H1 (cell line): ENCODE results near the gene IL21R.

Source experiments
- CREB1 ChIP-seq: IDR thresholded peaks from 2 replicates; pipeline ENCODE4 v1.6.1; 2012; ENCODE audit warnings: inconsistent platforms
- CTCF ChIP-seq, 3 experiments: IDR thresholded peaks; 1 replicate in 2 of 3; 2 replicates in 1 of 3; pipeline versions ENCODE4 v1.5.1 to v1.6.1; 2011; ENCODE audit warnings: low read length in 3 of 3, mild to moderate bottlenecking in 3 of 3, inconsistent platforms in 2 of 3, low read depth in 1 of 3, moderate library complexity in 1 of 3; ENCODE audit not compliant: insufficient read depth in 1 of 3; ENCODE audit errors: control extremely low read depth in 1 of 3
- POLR2A ChIP-seq, 2 experiments: IDR thresholded peaks; 1 replicate in 1 of 2; 2 replicates in 1 of 2; pipeline ENCODE4 v1.6.1; 2011; ENCODE audit warnings: low read depth in 2 of 2, low read length in 2 of 2, mild to moderate bottlenecking in 2 of 2; ENCODE audit errors: control extremely low read depth in 1 of 2
- POLR2AphosphoS5 ChIP-seq: IDR thresholded peaks from 2 replicates; pipeline ENCODE4 v1.6.1; 2011; ENCODE audit warnings: low read depth, low read length
- TAF1 ChIP-seq: IDR thresholded peaks from 2 replicates; pipeline ENCODE4 v1.6.1; 2011; ENCODE audit warnings: mild to moderate bottlenecking, low read depth, low read length

DNA sequence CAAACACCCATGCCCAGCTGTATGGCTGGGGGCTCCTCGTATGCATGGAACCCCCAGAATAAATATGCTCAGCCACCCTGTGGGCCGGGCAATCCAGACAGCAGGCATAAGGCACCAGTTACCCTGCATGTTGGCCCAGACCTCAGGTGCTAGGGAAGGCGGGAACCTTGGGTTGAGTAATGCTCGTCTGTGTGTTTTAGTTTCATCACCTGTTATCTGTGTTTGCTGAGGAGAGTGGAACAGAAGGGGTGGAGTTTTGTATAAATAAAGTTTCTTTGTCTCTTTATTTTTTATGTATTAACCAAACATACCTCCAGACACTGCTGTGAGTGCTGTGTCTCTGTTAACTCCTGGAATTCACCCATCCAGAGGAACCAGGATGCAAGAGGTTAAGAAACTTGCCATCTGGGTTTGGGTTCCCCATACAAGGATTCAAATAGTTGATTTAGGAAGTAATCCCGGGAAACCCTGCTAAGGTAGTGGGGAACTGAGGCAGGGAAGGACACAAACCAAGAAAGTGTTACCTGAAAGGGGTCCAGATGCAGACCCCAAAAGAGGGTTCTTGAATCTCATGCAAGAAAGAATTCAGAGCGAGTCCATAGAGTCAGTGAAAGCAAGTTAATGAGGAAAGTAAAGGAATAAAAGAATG, 37.4 kb upstream of the IL21R start:
- TF ChIP-seq TAF1, result no peak
- TF ChIP-seq POLR2AphosphoS5, result no peak
- no peak for TF ChIP-seq CTCF (IDR thresholded peaks at IDR 0.05; ENCODE audit: control extremely low read depth in 1 of 3, insufficient read depth in 1 of 3, low read depth in 1 of 3, low read length in 3 of 3)
- no peak for TF ChIP-seq POLR2A (IDR thresholded peaks at IDR 0.05; ENCODE audit: control extremely low read depth in 1 of 2, low read depth in 2 of 2, low read length in 2 of 2)
- no peak for TF ChIP-seq CREB1
